ENCODE data around the gene ARMH3. TPM values are rescaled to one million over a fixed set of nuclear protein-coding genes. Genes with fewer than 3 reads are reported as not detected.

The ARMH3 gene
- total RNA-seq, 1 donor from 2014 or later: 34.4 TPM

DNA sequence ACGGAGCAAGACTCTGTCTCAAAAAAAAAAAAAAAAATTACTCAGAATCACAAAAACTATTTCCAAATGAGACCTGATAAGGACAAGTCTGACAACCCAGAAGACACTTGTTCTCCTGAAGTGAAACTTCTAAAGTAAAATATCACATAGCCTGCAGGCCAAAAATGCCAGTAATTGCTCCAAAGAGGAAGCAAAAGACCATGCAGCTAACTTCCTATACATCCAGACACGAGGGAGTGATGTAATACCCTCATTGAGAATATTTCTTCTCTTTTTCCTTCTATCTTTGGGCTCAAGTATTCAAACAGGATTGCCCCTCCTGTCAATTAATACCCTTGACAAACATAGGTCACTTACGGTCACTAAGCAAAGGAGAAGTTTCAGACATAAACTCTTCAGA is 31.2 kb downstream of the ARMH3 start:
- Mint-ChIP-seq H3K36me3 (ENCODE audit: insufficient read depth) (peaks cover 24% of the 10 kb centered on the region), H3K4me3 (ENCODE audit: low read depth) (no peak overlapping the region), H3K27me3 (no peaks in the 10 kb centered on the region), H3K27ac (no peak overlapping the region), H3K4me1 (ENCODE audit: low read depth) (no peaks in the 10 kb centered on the region), H3K9me3 (ENCODE audit: low read depth) (no peaks in the 10 kb centered on the region)
- DNase-seq (ENCODE audit: low spot score, unreplicated experiment): no peak
- TF ChIP-seq CTCF (IDR thresholded peaks at IDR 0.05; ENCODE audit: unreplicated experiment): no peak

GRCh38 chr10:102020938-102021337 is 35.0 kb downstream of the ARMH3 start:
- TF ChIP-seq CTCF (IDR thresholded peaks at IDR 0.05; ENCODE audit: unreplicated experiment): no peak
- Mint-ChIP-seq H3K9me3 (ENCODE audit: low read depth) (no peaks in the 10 kb centered on the region), H3K4me3 (ENCODE audit: low read depth) (no peak overlapping the region), H3K27me3 (no peaks in the 10 kb centered on the region), H3K4me1 (ENCODE audit: low read depth) (no peaks in the 10 kb centered on the region), H3K36me3 (ENCODE audit: insufficient read depth) (peaks cover 18% of the 10 kb centered on the region), H3K27ac (no peak overlapping the region)
- no peak for DNase-seq (ENCODE audit: low spot score, unreplicated experiment)

- no peak overlapping the region for H3K27ac Mint-ChIP-seq
- peaks cover 14% of the 10 kb centered on the region for H3K36me3 Mint-ChIP-seq (ENCODE audit: insufficient read depth)
- no peaks in the 10 kb centered on the region for H3K9me3 Mint-ChIP-seq (ENCODE audit: low read depth)
- H3K4me1 Mint-ChIP-seq (ENCODE audit: low read depth): no peaks in the 10 kb centered on the region
- H3K4me3 Mint-ChIP-seq (ENCODE audit: low read depth): no peak overlapping the region
- no peak for TF ChIP-seq CTCF (IDR thresholded peaks at IDR 0.05; ENCODE audit: unreplicated experiment)
- no peaks in the 10 kb centered on the region for H3K27me3 Mint-ChIP-seq
- DNase-seq (ENCODE audit: low spot score, unreplicated experiment): no peak
These were observed 38.7 kb downstream of the ARMH3 start for GRCh38 chr10:102017295-102017694.

GRCh38 chr10:102016416-102016815 is 39.6 kb downstream of the ARMH3 start:
- no peak for TF ChIP-seq CTCF (IDR thresholded peaks at IDR 0.05; ENCODE audit: unreplicated experiment)
- H3K27ac Mint-ChIP-seq: no peak overlapping the region
- no peaks in the 10 kb centered on the region for H3K4me1 Mint-ChIP-seq (ENCODE audit: low read depth)
- H3K36me3 Mint-ChIP-seq (ENCODE audit: insufficient read depth): peaks cover 11% of the 10 kb centered on the region
- DNase-seq (ENCODE audit: low spot score, unreplicated experiment): no peak
- H3K9me3 Mint-ChIP-seq (ENCODE audit: low read depth): no peaks in the 10 kb centered on the region
- H3K4me3 Mint-ChIP-seq (ENCODE audit: low read depth): no peak overlapping the region
- H3K27me3 Mint-ChIP-seq: no peaks in the 10 kb centered on the region

DNA sequence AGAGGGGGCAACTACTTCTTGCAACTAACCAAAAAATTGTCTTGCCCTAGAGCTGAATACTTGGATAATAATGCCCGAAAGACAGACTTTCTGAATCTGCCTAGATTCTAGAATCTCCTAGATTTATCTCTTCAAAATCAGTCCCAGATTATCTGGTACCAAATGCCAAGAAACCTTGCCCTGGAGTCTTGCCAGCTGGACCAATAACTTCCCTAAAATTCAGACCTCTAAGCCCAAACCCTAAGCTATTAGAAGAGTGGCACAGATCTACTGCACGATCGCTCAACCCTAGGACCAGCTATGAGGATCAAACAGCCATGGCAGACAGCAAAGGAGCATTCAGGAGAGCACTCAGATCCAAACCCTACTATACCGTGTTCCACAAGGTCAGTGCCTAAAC is 45.0 kb downstream of the ARMH3 start:
- H3K27ac Mint-ChIP-seq: no peak overlapping the region

More for the DNA sequence above, 45.0 kb downstream of the ARMH3 start:
- DNase-seq (ENCODE audit: low spot score, unreplicated experiment): no peak
- Mint-ChIP-seq H3K4me1 (ENCODE audit: low read depth) (no peaks in the 10 kb centered on the region), H3K36me3 (ENCODE audit: insufficient read depth) (peaks cover 17% of the 10 kb centered on the region), H3K9me3 (ENCODE audit: low read depth) (no peaks in the 10 kb centered on the region), H3K4me3 (ENCODE audit: low read depth) (no peak overlapping the region), H3K27me3 (no peaks in the 10 kb centered on the region)
- TF ChIP-seq CTCF (IDR thresholded peaks at IDR 0.05; ENCODE audit: unreplicated experiment): no peak

All from progenitor cell of endocrine pancreas (in vitro differentiated cells).